ENCODE data around the gene NIPAL3.
"Not testable (repeated sequence)": the region's sequence is repeated elsewhere in the genome, so short reads cannot be mapped to it uniquely, and the experiment has no call there.

NIPAL3 gene

DNA sequence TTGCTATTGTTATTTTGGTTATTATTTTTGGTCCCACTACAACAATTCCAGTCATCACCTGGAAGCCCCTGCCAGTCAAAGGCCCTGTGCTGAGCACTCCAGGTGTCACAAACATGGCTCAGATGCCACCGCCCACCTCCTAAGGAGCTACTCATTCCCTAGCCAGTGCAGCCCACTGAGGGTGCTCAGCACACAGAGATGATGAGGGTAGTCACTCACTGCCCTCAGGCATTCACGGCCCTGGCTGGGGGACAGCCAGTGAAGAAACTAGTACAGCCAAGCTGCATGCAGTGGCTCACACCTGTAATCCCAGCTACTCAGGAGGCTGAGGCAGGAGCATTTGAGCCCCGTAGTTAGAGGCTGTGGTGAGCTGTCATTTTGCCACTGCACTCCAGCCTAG is 42.3 kb downstream of the NIPAL3 start:
- DNase-seq (ENCODE audit: low spot score) = no peak

DNA sequence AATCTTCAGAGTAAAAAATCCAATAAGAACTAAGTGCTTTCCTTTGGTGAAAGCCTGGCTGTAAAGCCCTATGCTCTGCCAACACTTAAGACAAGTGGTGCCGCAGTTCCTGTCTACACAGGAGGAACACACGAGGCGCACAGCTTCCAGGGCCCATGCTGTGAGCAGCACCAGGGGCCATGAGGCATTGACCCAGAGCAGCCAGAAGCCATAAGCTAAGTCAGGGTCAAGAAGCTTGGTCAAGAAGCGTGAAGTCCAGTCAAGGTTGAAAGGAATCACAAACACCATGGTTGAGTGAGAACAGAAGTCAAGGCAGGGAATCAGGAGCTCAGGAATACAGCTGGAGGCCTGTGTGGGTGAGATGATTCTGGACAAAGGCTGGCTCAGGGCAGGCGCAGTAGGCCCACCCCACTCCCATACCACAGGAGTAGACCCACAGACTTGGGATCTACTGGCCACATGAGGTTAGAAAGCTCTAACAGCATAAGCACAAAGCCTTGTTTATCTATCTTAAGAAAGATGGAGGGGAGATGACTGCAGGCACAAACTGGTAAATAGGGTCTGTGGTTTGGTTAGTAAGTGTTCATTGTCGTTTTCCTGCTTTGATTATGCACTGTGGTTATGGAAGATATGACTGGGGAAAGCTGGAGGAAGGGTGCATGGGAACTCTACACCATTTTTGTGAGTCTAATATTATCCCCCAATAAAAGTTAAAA is 44.1 kb downstream of the NIPAL3 start:
- DNase-seq (ENCODE audit: low spot score) = no peak

DNA sequence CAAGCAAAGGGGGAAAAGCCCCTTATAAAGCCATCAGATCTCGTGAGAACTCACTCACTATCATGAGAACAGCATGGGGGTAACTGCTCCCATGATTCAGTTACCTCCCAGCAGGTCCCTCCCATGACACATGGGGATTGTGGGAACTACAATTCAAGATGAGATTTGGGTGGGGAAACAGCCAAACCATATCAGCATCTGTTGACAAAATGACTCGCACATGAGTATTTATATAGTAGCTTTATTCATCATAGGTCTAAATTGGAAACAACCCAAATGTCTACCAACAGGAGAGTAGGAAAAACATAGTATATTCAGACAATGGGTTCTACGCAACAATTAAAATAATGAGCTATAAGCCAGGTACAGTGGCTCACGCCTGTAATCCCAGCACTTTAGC is 46.5 kb downstream of the NIPAL3 start:
- not testable (repeated sequence) for DNase-seq (ENCODE audit: low spot score)

DNA sequence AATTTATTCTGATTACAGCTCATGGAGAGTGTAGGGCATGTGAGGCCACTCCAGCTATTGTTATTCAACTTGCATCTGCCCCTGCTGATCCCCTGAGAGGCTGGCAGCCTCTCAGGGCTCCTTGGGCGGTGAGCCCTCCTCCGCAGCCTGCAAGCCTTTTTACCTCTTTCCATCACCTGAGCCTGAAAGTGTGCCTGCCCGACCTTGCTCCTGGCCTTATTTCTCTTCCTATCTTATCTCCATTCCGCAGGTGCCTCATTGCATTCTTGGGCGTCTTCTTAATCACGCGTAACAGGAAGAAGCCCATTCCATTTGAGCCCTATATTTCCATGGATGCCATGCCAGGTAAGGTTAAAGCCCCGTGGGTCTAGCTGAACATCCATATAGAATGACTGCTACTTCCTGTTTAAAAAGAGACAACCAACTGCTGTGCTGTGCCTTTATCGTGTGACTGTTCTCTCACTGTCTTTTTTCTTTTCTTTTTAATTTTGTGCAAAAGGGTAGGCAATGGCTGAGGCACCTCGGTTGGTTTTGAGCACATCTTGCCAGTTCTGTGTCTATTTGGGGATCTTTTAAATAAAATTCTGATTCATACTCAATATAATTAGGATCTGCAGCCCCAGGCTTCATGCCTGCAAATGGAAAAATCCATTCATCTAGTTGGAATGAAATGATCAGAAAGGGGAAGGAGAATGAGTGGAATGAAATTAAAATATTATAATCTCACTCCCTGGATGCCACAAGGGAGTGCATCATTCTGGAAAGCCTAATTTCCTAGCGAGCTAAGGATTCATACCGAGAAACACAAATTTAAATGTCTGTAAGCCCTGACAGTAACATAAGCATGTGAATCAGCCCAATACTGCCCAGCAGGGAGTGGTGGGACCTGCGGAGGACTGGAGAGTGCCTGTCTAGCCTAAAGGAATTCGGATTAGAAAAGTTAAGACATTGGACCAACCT is 48.5 kb downstream of the NIPAL3 start:
- DNase-seq (ENCODE audit: low spot score) = no peak

DNA sequence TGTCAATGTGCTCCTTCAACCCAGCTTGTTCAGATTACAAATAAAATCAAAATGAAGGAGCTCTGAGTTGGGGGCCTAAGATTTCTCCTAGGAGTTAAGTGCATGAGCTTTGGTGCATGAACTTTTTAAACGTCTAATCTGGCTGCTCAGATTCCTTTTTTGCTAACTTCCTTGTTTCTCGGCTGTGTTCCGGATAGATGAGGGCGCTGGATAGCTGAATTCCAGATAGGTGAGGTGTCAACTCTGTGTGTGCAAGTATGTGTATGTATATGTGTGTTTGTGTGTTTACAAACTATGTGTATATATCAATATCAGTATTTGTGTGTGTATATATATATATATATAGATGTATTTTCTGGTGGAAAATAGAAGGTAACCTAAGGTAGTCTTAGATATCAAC is 49.5 kb downstream of the NIPAL3 start:
- DNase-seq (ENCODE audit: low spot score) = no peak

DNA sequence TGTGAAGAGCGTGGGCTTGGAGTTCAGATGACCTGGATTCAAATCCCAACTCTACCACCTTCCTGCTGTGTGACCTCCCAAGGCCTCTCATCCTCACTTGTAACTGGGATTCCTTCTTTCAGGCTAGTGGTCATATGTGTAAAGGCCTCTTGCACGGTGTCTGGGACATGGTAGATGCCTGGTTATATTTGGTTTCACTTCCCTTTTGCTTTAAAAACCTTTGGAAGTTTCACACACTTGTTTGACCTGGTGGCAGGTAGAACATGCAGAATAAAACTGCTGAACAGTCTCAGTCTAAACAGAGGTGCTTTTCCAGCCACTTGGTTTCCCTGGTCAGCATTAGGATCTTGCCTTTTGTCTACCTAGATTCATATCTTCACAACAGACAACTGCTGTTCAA is 50.0 kb downstream of the NIPAL3 start:
- DNase-seq (ENCODE audit: low spot score) = no peak

DNA sequence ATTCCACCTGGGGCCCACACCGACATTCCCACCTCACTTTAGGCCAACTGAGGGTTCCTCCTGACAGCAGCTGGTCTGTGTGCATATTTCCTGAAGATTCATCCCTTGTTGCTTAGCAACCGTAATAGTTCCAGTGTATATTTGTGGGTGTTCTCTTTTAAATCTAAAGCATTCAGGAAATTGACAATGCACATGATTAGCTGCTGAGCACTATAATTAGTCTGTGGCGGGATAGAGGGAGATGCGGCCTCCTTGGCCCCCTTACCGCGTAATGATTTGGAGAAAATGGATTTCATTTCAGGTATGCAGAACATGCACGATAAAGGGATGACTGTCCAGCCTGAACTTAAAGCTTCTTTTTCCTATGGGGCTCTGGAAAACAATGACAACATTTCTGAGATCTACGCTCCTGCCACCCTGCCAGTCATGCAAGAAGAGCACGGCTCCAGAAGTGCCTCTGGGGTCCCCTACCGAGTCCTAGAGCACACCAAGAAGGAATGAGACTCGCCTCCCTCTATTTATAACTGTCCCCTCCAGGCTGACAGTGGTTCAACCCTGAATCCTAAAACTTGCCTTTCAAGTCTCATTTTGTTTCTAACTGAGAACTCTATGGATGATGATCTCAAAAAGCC is 53.2 kb downstream of the NIPAL3 start:
- DNase-seq (ENCODE audit: low spot score) = no peak

DNA sequence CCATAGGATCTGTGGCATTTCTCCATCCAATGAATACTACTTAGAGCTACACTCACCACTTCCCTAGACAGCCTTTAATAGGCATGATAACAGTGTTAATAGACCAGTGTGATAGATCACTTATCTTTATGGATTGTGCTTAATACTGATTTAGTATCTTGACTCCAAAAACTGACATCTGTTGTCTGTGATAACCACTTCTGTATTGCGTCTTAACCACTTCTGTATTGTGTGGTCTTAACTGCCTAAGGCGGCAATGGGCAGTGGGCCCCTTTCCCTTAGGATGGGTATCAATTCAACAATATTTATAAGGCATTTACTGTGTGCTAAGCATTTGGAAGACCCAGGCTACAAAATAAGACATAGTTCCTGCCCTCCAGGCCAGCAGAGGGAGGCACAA is 55.0 kb downstream of the NIPAL3 start:
- no peak for DNase-seq (ENCODE audit: low spot score)

DNA sequence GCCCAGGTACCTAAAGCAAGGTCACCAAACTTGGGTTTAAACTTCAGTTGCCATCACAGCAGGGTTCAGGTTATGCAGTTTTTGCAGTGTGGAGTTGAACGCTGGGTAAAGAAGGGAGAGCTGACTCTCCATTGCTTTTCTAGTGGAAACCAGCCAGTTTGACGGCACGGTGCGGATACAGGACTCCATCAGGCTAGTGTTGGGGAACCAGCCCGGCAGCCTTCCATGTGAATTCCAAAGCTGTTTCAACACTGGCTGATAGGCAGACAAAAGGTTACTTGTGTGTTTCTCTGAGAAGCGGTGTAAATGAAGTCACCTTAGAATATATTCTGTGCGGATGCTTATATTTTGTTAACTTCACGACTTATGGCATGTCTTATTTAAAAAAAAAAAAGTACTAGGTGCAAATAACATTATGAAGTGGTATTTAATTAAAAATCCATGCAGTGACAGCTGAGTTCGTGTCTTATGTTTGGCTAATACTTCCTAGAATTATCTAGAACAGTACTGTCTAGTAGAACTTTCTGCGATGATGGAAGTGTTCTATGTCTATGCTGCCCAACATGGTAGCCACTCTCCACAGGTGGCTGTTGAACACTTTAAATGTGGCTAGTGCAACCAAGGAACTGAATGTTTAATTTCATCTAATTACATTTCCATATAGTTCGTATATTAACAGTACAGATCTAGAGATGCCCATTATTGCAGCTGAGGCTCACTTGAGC is 57.1 kb downstream of the NIPAL3 start:
- no peak for DNase-seq (ENCODE audit: low spot score)

DNA sequence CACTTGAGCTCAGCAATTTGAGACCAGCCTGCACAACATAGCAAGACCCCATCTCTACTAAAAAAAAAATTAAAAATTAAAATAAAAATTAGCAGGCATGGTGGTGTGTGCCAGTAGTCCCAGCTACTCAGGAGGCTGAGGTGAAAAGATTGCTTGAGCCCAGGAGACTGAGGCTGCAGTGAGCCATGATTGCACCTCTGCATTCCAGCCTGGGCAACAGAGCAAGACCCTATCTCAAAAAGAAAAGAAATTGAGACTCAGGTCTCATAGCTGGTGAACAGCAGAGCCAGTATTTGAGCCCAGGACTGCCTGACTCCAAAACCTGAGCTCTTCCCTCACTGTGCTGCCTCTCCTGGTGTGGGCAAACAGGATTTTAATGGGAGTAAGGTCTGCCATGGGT is 58.6 kb downstream of the NIPAL3 start:
- no peak for DNase-seq (ENCODE audit: low spot score)

DNA sequence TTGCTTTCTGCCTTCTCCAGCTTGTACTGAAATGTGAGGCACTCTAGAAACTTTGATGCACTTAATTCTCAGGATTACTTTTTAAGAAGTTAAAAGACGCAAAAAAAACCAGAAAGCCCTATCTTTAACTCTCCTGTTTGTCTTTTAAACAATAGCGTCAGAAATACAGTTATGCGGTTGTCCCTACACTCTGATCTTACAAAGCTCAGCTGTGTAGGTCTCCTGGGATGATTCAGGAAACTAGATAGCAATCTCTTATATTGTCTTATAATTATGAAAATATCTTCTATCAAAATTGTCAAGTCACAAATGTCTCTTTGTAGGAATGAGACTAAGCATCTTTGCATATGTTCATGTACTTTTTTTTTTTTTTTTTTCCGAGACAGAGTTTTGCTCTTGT is 60.1 kb downstream of the NIPAL3 start:
- no peak for DNase-seq (ENCODE audit: low spot score)

DNA sequence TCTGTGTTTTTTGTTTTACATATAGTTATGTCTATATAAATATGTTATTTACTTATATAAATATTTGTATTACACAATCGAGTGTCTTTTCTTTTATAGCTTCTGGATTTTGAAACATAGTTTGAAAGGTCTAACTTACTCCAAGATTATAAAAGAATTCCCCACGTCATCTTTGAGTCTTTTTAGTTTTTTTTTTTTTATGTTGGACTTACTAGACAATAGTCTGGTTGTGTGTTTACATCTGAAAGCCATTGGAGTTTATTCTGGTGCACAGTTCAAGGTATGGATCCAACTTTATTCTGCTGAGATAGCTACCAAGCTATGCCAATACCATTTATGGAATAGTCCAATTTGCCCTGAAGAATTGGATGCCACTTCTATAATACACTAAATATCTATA is 61.0 kb downstream of the NIPAL3 start:
- DNase-seq (ENCODE audit: low spot score) = no peak

DNA sequence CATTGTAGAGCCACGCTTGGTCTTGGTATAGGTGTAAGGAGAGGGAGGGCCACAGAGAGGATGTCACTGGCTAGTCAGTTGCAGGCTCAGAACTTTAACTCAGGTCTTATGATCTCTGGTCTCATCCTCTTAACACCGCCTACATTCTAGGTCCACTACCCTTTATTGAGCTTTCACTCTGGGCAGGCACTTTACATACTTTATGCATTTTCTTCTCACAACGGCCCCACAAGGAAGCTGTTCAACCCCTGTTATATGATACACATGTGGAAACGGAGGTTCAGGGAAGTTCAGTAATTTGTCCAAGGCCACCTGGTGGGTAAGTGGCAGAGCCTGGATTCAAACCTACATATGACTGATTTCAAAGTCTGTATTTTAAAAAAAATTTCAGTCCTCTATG is 61.7 kb downstream of the NIPAL3 start:
- DNase-seq (ENCODE audit: low spot score) = no peak

DNA sequence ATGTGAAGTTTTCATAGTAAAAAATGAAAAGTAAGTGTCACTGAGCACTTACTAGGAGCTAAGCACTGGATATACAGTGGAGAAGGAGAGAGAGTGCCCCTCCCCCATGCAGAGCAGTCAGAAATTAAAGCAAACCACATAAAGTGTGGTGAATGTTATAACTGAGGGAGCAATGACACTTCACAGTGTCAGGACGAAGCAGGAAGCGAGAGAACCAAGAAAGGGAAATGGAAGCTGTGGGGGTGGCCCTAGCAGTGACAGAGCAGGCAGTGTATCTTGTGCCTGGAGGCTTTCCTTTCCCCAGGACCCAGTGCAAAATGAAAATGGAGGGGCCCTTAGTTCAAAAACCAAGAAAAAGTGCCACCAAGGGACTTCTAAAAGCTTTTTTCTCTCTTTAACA is 65.5 kb downstream of the NIPAL3 start:
- peak; percentile 30 for DNase-seq (ENCODE audit: low spot score)

DNA sequence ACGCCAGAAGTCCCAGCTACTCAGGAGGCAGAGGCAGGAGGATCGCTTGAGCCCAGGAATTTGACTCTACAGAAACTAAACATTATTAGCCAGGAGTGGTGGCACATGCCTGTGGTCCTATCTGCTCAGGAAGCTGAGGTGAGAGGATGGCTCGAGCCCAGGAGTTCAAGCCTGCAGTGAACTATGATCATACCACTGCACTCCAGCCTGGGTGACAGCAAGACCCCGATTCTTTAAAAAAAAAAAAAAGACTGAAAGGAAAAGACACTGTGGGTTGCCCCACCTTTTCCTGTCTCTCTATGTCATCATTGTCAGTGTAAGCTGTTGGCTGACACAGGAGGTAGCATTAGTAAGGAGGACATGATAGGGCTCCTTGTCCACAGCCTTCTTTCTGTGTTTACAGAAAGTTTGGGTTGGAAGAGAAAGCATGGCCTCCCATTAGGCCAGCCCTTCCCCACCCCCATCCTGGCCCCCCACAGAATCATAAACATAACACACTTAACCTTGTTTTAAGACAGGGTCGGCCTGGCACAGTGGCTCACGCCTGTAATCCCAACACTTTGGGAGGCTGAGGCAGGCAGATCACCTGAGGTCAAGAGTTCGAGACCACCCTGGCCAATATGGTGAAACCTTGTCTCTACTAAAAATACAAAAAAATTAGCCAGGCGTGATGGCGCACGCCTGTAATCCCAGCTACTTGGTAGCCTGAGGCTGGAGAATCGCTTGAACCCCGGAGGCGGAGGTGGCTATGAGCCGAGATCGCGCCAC is 66.4 kb downstream of the NIPAL3 start:
- DNase-seq (ENCODE audit: low spot score) = no peak

DNA sequence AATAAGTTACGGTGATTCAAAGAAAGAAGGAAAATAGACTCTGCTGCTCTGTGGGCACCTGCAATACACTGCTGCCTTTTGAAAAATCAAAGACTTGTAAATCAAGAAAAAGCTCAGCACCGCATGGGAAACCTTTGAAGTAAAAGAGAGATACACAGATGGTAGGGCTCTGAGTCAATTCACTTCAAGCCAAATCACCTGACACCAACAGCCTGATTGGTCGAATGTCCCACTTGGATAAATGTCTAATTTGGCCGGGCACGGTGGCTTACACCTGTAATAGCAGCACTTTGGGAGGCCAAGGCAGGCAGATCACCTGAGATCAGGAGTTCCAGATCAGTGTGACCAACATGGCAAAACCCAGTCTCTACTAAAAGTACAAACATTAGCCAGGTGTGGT is 67.8 kb downstream of the NIPAL3 start:
- DNase-seq (ENCODE audit: low spot score) = no peak

DNA sequence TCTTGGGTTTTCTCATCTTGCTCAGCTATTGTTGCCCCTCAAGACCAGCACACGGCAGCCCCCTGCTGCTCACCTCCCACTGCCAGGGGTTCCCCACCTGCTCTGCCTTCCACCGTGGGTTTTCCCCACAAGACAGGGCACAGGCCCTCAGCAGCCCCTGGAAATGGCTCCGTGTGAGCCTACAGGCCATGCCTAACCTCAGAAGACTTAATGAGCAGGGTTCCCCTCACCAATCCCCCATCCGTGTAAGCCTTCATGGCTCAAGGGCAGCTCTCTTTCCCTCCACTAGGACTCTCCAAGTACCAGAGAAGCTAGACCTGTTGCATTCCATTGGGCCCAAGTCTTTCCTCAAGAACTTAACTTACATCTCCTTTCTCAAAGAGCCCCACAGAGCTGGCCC is 68.6 kb downstream of the NIPAL3 start:
- DNase-seq (ENCODE audit: low spot score) = no peak

DNA sequence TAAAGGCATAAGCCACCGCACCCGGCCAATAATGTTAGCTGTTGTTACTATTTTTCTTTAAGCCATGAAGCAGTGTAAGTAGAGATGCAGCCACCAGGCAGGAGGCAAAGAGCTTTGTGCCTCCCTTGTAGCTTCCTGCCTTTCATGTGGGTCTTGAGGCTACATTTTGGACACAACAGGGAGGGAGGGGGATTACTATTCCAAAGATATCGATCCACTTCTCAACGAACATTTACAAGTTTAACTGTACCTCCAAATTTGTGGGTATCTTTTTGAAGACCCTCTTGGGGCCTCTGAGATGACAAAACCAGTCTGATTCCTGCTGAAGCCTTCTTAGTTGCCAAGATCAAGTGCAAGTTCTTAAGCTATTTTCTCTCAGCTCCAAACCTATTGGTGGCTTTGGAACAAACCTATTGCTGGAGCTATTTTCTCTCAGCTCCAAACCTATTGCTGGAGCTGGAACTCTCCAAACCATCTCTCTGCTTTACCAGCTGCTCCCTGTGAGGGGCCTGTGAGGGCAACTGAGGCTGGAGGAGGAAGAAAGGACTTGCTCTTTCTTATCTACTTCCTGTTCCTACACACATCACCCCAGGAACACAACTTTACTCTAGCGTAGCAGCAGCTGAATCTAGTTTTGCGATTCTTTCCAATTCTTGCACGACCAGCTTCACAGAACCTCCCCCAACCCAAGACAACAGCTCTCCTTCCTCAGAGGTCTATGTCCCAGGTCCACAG is 70.9 kb downstream of the NIPAL3 start:
- no peak for DNase-seq (ENCODE audit: low spot score)

DNA sequence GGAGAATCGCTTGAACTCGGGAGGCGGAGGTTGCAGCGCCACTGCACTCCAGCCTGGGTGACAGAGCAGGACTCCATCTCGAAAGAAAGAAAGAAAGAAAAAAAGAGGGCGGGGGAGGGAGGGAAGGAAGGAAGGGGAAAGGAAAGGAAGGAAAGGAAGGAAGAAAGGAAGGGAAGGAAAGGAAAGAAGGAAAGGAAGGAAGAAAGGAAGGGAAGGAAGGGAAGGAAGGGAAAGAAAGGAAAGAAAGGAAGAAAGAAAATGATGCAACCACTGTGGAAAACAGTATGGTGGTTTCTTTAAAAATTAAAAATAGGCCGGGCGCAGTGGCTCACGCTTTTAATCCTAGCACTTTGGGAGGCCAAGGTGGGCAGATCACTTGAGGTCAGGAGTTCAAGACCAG is 71.9 kb downstream of the NIPAL3 start:
- DNase-seq (ENCODE audit: low spot score) = no peak

DNA sequence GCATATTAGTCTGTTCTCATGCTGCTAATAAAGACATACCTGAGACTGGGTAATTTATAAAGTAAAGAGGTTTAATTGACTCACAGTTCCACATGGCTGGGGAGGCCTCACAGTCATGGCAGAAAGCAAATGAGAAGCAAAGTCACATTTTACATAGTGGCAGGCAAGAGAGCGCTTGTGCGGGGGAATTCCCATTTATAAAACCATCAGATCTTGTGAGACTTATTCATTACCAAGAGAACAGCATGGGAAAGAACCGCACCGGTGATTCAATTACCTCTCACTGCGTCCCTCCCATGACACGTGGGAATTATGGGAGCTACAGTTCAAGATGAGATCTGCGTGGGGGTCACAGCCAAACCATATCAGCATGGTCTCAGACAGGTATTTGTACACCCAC is 72.6 kb downstream of the NIPAL3 start:
- not testable (repeated sequence) for DNase-seq (ENCODE audit: low spot score)

DNA sequence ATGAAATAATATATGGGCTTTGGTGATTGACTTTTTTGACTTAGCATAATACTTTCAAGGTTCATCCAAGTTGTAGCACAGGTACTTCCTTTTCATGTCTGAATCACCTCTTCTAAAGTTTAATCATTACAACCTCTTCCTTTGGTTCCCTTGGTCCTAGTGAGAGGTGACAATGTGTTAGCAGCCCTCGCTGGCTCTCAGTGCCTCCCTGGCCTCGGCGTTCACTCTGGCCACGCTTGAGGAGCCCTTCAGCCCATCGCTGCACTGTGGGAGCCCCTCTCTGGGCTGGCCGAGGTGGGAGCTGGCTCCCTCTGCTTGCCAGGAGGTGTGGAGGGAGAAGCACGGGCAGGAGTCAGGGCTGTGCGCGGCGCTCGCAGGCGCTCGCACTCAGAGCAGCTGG is 74.1 kb downstream of the NIPAL3 start:
- DNase-seq (ENCODE audit: low spot score) = no peak
